Activated T-helper 17 cell treated with anti-CD3 and anti-CD28 coated beads, Interleukin-2, amount 50 U/mL, for 72 hours (primary cell): ENCODE results near the gene CXorf51A. TPM values are rescaled to one million over a fixed set of nuclear protein-coding genes. Genes with fewer than 3 reads are reported as not detected.
"Not testable (repeated sequence)": the region's sequence is repeated elsewhere in the genome, so short reads cannot be mapped to it uniquely, and the experiment has no call there.

Source experiments
- ATAC-seq: fragments of 150-1000 bp; cut with Tn5 transposase; replicated peaks from 2 replicates; pipeline ENCODE4 v1.10.0; 2021; ENCODE audit warnings: mild to moderate bottlenecking, moderate library complexity
- H3K27ac Mint-ChIP-seq: one replicate; pipeline ENCODE4 v1.8.0; 2022; ENCODE audit warnings: mixed read lengths
- H3K27me3 Mint-ChIP-seq: one replicate; pipeline ENCODE4 v1.8.0; 2022; ENCODE audit warnings: mixed read lengths
- H3K36me3 Mint-ChIP-seq: one replicate; pipeline ENCODE4 v1.8.0; 2022; ENCODE audit warnings: low read depth, mild to moderate bottlenecking, mixed read lengths
- H3K4me1 Mint-ChIP-seq: one replicate; pipeline ENCODE4 v1.8.0; 2022; ENCODE audit warnings: mixed read lengths
- H3K4me3 Mint-ChIP-seq: one replicate; pipeline ENCODE4 v1.8.0; 2022; ENCODE audit warnings: mild to moderate bottlenecking, mixed read lengths
- H3K9me3 Mint-ChIP-seq: one replicate; pipeline ENCODE4 v1.8.0; 2022; ENCODE audit warnings: mixed read lengths
- total RNA-seq, 2 donors: library from RNA; stranded (reverse); gene quantifications; one replicate each; pipeline ENCODE4 v1.2.3, GENCODE V29; 2022

The CXorf51A gene
- total RNA-seq: not detected

- H3K9me3 Mint-ChIP-seq, ATAC-seq: not testable (repeated sequence)
Observed at GRCh38 chrX:146814644-146815043, at the start of gene CXorf51A. CXorf51A (minus strand) TSS chrX:146814744; CDS start chrX:146814723, 21 bp downstream.

GRCh38 chrX:146863566-146863965, 49.0 kb upstream of the CXorf51A start:
- H3K36me3 Mint-ChIP-seq: no peaks in the 10 kb centered on the region
- no peak overlapping the region for H3K4me3 Mint-ChIP-seq
- no peak overlapping the region for H3K27ac Mint-ChIP-seq
- H3K27me3 Mint-ChIP-seq: no peaks in the 10 kb centered on the region
- no peaks in the 10 kb centered on the region for H3K4me1 Mint-ChIP-seq
- H3K9me3 Mint-ChIP-seq: no peaks in the 10 kb centered on the region
- no peak for ATAC-seq

More at GRCh38 chrX:146814644-146815043, at the start of gene CXorf51A:
- H3K27ac Mint-ChIP-seq, H3K36me3 Mint-ChIP-seq, H3K4me1 Mint-ChIP-seq, H3K4me3 Mint-ChIP-seq, H3K27me3 Mint-ChIP-seq: not testable (repeated sequence)

- H3K4me1 Mint-ChIP-seq: no peaks in the 10 kb centered on the region
- no peak for ATAC-seq
- no peak overlapping the region for H3K27ac Mint-ChIP-seq
- H3K27me3 Mint-ChIP-seq: no peaks in the 10 kb centered on the region
- H3K9me3 Mint-ChIP-seq: peaks cover 6% of the 10 kb centered on the region
- H3K4me3 Mint-ChIP-seq: no peak overlapping the region
- no peaks in the 10 kb centered on the region for H3K36me3 Mint-ChIP-seq
Observed at GRCh38 chrX:146854281-146854680, 39.7 kb upstream of the CXorf51A start.

GRCh38 chrX:146831994-146832393, 17.4 kb upstream of the CXorf51A start:
- Mint-ChIP-seq H3K27ac (no peak overlapping the region), H3K36me3 (no peaks in the 10 kb centered on the region), H3K4me3 (no peak overlapping the region), H3K27me3 (no peaks in the 10 kb centered on the region), H3K9me3 (no peaks in the 10 kb centered on the region), H3K4me1 (no peaks in the 10 kb centered on the region)
- no peak for ATAC-seq

- not testable (repeated sequence) for H3K36me3 Mint-ChIP-seq, H3K9me3 Mint-ChIP-seq, H3K27me3 Mint-ChIP-seq, H3K27ac Mint-ChIP-seq, H3K4me3 Mint-ChIP-seq, ATAC-seq, H3K4me1 Mint-ChIP-seq
Observed at GRCh38 chrX:146809471-146809870, 5.1 kb downstream of the CXorf51A start, which contains the start of gene CXorf51B. CXorf51B (plus strand) TSS chrX:146809771; CDS start chrX:146809792, 21 bp downstream.

Other genes with a start within 250 kb of the CXorf51A start
- not detected for gene CXorf51B, start 5.0 kb downstream of the CXorf51A start, total RNA-seq